Stimulated activated CD4-positive, alpha-beta T cell treated with anti-CD3 and anti-CD28 coated beads, Interleukin-1b, Interleukin-23, amount 100 ng/mL, for 4 hours (primary cell): ENCODE results near the gene LPAR5.

Source experiments
- DNase-seq, 2 donors: peaks; one replicate each; pipeline ENCODE4 v3.0.0-alpha.2; 2020; ENCODE audit warnings: low read depth in 2 of 2

The LPAR5 gene

DNA sequence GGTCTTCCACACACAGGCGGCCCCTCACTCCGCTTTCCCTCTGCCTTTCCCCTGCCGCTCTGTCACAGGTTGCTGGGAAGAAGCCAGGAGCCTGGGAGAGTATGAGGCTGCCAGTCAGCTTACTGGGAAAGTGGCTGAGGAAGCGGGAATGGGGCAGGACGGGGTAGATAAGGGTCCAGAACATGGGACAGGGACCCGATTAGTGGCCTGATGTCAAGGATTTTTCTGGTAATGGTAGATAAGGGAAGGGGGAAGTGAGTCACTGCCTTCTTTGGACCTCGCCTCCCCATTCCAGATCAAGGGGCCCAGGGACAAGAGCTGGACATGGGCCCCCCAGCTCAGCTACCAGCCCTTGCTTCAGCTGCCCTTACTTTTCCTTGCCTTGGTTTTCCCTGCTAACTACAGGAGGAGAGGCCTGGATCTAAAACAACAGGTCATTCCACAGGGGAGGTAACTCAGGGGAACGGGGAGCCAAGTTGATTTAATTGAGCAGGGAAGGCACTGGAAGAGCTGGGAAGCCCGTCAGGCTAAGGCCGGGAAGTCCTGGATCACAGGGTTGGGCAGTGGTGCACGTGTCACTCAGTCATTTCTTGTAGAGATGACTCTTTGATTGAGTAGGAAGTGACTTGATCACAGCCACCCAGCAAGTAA lies 3.5 kb upstream of the LPAR5 start:
- no peak for DNase-seq

DNA sequence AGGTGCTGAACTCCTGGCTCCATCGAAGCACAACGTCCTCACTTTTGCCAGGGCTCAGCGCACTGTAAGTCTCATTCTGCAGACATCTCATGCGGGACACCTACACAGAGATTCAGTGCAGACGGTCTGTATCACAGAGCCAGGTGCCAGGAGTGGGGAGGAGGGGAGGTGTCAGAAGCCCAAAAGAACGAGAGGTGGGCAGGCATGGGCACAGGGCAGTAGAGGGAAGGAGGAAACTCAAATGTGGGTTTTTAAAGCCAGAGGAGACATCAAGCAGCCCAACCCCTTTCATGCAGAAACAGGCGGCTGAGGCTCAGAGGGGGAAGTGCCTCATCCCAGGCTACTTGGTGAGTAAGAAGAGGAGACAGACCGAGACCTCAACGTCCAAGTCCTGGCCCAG lies 2.5 kb upstream of the LPAR5 start:
- DNase-seq = no peak

DNA sequence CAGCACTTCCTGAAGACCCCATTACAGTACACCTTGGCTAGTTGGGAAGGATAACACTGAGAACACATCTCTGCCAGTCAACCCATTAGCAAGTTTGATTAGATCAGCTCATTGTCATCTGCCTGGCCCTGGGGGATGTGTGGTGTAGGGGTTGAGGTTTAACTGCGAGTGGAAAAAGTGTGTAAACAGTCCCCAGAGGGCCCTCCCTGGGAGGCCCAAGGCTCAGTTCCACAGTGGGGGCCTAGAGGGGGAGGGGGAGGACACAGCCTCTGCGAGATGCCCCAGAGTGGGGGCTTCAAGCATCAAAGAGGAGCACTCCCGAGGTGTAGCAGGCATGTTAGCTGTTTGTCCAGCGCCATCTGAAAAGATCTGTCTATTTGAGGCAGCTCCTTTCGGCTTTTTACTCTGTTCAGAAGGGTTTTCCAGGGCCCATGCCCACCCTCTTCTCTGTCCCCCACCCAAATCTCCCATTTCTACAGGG lies 344 bp downstream of the LPAR5 start:
- DNase-seq = no peak

DNA sequence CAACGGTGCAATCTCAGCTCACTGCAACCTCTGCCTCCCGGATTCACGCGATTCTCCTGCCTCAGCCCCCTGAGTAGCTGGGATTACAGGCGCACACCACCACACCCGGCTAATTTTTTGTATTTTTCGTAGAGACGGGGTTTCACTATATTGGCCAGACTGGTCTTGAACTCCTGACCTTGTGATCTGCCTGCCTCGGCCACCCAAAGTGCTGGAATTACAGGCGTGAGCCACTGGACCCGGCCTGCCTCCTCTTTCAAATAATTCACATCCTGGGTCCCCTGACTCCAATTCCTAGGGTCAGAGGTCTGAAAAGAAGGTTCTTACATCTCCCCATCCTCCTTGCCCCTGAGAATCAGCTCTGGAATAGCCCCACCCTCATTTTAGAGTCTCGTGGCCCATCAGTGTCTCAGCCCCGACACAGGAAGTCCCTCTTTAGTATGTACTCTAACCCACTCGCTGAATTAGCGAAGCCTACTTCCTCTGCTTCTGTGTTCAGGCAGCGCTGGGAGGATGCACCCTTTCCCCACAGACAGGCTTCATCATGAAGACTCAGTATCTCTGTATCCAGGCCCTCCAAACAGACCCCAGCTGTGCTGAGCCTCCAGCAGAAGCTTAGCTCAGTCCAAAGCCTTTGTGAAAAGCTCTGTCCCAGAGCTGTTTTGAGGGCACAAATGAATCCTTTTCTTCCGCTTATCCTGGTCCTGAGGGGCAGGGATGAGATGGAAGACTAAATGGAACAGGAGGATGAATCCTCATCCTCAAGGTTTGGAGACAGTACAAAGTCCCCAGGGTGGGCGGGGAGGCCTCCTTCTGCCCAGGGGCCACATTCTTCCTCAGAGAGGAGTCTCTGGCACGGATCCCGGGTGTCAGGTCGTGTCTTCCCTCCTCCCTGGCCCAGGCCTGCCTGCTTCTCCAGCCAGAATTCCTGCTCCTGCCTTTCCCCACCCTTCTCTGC lies 3.5 kb downstream of the LPAR5 start:
- DNase-seq = no peak

DNA sequence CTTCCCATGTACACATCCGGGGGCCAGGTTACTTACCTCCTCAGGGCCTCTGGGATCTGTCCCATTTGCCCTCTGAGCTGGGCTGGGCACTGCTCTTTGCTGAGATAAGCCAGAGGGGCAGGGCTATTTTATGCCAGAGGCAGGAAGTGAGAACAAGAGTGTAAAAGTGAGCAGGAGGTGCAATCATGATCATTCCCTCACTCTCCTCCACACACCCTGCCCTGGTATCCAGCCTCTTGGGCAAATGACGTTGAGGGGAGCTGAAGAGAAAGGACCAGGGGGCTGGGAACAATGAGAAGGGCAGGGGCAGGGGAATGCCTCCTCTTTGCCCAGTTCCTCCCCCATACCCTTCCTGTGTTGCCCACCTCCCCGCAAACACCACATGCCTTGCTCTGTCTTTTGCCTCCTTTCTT lies 4.2 kb downstream of the LPAR5 start:
- DNase-seq = no peak

DNA sequence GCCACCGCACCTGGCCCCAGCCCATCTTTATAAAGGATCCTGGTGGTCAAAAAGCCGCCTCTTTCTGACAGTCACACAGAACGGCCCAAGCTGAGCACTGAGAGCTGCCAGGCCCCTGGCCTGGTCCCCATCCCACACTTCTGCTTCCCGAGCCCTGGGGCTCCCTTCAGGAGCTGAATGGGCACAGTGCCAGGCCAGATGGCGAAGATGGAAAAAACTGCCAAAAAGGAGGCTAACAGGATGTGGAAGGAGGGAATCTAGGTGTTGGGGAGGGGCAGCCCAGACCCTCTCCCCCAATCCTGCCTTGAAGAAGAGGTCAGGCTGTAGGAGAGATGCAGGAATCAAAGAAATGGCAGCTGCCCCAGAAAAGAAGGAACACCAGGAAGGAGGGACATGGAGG lies 5.0 kb downstream of the LPAR5 start:
- DNase-seq = no peak

DNA sequence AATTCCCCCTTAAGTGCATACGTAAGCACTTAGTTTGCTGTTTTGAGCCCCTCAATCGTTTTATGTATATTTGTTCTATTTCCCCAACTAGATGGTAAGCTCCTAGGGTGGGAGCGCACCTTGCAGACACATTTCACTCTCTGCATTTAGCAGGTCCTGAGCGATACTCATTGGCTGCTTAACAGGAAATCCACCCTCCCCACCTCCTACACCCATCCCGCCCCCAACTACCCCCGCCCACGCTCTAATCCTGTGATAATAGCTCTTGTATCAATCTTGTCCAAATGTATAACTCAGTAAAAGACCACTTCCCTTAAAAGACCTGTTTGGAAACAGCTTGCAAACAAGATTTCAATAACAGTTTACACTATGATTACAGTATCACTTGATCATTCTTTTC lies 8.1 kb downstream of the LPAR5 start:
- no peak for DNase-seq

DNA sequence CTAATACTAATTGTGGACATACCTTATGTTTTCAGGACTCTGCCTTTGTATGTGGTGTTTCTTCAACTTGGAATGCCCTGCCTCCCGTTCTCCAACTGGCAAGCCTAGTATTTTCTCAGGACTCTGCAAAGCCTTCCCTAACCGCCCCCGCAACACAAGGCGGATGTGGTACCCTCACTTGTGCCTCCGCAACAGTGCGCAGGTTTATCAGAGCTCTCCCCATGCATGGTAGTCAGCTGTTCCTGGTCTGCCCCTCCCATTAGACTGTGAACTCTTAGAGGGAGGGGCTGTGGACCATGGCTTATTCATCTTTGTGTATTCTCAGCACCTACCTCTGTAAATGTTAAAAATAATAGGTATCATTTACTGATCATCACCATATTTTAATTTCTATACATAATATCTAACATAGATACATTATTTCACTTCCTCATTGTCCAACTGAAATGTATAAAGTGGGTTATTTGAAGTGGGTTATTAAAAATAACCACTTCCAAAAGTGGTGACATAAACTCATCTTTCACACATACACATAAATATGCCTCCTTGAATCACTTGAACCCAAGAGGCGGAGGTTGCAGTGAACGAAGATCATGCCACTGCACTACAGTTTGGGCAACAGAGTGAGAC lies 9.0 kb downstream of the LPAR5 start:
- no peak for DNase-seq

DNA sequence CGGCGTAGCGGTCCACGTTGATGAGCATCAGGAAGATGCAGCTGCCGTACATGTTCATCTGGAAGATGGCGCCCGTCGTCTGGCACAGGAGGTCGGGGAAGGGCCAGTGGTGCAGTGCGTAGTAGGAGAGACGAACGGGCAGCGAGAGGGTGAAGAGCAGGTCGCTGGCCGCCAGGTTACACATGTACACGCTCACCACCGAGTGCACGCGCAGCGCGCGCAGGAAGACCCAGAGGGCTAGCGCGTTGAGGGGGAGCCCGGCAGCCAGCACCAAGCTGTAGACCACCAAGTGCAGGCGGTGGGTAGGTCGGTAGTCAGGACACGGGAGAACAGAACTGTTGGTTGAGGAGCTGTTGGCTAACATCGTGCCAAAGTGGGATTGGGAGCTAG lies 14.9 kb downstream of the LPAR5 start:
- DNase-seq = no peak

DNA sequence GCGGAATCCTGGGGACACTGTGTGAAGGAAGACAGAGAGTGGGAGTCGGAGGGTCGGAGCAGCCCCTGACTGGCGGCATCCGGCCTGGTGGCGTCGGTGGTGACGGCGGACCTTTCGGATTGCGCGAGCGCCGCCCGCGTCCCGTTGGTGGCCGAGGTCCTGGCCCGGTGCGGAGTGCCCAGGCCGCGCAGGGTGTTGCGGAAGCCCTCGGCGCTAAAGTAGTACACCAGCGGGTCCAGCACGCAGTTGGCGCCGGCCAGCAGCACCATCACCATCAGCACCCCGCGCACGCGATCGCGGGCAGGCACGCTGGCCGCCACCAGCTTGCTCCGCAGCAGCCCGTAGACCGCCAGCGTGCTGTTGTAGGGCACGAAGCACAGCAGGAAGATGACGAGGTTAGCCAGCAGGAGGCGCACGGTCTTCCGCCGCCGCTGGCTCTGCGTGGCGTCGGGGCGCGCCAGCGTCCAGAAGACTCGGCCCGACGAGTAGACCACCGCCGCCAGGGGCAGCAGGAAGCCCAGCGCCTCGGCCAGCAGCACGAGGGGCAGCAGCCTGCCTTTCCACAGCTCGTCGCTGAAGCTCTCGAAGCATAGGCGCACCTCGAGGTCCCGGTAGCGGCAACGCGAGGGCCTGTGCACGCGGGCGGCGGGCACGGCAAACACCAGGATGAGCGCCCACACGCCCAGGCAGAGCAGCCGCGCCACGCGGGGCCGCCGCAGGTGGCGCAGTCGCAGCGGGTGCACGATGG lies 15.4 kb downstream of the LPAR5 start:
- peak in 1 of 2 donors; percentile 51 for DNase-seq

DNA sequence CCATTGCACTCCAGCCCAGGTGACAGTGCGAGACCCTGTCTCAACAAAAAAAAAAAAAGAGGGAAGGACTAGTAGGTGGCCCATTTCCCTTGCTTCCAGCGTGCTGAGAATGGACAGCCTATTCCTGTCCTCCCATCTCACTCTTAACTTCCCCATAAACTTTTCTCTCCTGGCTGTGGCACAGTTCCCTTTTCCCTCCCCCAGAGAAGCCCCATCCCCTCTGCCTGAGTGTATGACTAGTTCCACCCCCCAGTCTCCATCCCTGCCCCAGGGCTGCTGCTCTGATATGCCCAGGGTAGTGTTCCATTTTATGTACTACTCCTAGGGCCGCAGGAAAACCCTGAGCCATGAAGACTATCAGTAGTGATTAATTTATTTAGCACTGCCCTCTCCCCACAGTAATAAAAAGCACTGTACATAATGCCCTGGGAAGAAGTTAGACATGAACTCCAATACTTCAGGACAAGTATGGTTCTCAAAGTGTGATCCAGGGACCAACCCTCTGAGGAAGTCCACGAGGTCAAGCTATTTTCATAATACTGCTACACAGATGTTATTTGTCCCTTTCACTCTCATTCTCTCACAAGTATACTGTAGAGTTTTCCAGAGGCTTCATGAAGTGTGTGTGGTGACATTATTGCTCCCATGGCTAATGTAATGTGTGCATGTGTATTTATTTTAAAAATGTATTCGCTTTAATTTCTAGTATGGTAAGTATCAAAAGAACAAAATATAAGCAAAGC lies 17.1 kb downstream of the LPAR5 start:
- no peak for DNase-seq

DNA sequence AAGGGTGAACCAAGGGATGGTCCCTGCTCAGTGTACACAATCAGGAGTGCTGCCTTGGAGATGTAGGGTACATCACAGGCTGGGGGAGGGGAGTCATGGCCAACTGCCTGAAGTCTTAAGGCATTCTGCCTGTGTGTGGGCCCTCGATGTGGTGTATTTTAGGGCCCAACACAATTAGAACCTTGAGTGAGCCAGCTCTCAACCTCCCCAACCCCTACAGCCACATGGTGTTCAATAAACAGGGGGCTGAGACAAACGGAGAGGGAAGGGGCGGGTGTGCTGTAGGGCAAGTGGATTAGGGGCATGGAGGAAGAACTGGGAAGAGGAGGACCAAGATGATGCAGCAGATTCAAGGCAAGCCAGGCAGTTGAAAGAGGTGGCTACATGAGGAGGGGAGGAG lies 20.0 kb downstream of the LPAR5 start:
- no peak for DNase-seq

DNA sequence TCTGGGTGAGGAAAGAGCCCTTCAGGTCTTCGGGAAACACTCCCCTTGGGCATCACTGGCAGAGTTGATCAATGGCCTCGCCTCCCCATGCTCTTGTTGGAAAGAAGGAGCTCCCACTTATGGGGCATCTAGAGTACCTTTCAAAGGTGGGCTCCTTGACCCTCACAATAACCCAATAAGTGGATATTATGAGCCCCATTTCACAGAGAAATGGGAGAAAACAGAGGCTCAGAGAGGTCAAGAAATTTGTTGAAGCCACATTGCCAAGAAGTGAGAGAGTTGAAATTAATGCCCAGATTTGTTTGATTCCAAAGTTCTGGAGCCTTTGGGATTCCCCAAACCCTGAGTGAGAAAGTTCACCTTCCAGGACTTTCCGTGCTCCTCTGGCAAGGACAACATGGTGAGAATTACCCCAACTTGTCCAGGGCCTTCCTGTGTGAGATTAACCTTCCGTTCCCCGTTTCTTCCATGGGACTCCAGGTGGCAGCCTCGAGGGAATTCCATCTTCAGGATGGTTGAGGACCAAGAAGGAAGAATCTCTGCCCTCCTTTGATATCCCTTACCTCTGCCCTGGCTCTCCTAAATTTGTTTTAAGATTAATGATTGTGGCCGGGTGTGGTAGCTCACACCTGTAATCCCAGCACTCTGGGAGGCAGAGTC lies 21.1 kb downstream of the LPAR5 start:
- no peak for DNase-seq

DNA sequence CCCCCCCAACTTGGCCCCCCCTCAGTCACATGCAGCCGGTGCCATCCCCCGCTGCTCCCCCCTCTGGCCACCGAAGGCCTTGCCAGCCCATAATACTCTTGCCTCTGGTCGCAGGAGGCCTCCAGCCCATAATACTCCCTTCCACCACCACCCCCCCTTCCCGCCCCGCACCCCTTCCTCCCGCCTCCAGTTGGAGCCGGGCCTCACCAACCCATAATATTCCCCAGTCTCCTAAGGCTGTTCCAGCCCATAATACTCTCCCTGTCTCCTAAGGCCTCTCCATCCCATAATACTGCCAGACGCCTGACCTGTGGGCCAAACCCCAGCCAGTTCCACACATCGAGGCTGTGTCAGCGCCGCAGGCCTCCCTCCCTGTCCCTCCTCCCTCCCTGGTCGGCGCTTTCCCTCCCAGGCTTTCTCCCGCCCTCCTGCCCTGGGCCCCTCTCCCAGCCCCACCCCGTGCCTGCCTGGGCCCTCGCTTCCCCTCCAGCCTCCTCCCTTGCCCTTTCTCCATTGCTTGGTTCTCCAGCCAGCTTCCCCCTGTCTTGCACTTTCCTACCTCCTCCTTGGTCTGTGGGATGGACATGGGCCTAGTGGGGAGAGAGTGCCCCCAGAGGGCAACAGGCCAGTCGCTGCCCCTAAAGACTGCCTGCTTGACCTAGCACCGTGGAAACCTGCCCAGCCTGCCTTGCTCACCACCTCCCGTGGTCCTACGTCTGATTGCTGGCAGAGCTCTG lies 21.8 kb downstream of the LPAR5 start:
- DNase-seq = no peak

DNA sequence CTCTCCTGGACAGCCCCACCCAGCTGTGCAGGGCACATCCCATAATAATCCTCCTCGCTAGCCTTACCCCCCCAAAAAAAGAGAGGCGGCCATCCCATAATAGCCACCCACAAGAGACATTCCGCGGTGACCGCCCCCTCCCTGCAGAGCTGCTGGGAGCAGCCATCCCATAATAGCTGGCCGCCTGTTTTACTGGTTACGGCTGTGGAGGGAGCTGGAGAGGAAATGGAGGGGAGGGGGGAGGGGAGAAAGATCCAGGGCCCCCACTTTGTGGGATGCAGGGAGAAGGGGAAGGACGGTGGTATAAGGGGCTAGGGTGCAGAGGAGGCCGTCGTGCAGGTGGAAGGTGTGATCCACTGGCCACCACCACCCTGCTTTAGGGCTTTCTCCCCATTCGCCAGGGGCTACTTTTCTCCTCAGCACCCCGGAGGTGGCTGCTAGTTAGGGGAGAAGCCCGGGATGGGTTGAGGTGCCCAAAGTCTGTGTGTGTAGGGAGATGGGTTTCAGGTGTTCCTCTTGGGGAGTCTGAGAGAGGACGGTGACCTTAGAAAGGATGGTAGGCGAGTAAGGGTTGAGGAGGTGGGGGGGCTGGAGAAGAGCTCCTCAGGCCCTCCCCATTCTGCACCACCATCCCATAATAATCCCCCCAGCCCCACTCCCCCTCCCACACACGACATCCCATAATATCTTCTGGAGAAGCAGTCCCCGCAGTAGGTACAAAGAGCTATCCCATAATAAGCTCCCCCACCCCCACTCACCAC lies 22.6 kb downstream of the LPAR5 start:
- DNase-seq = no peak

DNA sequence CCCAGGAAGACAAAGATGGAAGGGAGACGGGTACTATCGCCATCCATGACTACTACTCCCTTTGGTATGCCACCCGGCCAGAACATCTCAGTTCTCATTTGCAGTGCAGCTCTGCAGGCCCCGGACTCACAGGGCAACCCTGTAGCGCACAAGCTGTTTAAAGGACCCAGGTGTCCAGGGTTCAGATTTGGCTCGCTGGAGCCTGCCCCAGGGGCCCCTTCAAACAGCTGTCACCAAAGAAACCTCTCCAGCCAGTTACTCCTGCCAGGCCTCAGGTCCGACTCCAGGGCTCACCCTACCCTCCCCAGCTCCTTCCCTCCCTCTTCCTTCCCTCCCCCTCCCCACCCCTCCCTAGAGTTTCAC lies 23.1 kb downstream of the LPAR5 start:
- no peak for DNase-seq

DNA sequence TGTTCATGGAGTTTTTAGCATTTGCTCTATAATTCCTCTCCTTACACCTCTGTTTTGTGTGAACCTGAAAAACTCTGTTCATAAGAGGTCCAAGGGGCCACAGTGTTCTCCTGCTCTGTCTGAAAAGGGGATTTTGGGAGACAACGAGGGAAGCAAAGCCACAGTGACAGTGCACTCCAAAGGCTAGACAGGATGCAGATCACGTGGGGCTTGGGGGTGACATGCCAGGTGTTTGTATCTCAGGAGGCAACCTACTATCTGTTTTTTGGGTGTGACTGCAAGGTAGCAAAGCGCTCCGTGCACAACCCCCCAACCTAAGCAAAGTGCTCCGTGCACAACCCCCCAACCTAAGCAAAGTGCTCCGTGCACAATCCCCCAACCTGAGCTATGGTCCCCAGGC lies 23.5 kb downstream of the LPAR5 start:
- DNase-seq = no peak

DNA sequence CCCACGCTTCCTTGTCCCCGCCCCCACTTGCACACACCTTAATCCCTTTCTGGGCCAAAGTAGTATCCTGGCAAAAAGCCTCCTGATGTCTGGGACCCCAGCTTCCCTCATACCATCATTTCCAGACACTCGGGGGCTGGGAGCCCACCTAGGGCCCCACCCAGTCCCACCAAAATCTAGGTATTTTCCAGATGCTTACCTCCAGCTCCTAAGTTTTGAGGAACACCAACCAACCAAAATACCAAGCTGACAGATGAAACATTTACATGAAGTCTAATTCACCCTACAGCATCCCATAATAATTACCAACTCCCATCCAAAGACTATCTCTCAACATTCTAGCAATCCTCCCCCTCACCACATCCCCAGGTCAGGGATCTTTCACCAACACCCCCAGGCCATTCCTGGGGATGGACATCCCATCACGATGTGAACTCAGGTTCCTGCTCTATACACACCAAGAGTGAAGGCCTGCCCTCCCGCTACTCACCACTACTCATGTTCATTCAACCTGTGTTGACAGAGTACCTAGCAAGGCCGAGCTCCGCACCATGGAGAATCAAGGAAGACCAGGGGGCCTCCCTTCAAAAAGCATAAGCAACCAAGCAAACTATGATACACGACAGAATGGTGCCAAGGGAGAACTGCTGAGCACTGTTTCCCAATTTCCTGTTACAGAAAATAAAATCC lies 27.0 kb downstream of the LPAR5 start:
- peak in 1 of 2 donors; percentile 39 for DNase-seq
